Activated T-helper 1 cell treated with Interleukin-2 at 50 U/mL for 16 hours (primary cell): ENCODE measurements around the gene ANAPC16.
"Not testable (repeated sequence)": the region's sequence is repeated elsewhere in the genome, so short reads cannot be mapped to it uniquely, and the experiment has no call there.

ENCODE experiments used
- DNase-seq: peaks from one replicate; pipeline ENCODE4 v3.0.0-alpha.2; 2020; ENCODE audit warnings: low read depth

Gene ANAPC16

GRCh38 chr10:72243822-72244437 lies 28.1 kb downstream of the ANAPC16 start:
- DNase-seq, result no peak

- DNase-seq, result no peak
Observed at GRCh38 chr10:72244573-72245038, 28.8 kb downstream of the ANAPC16 start.

- DNase-seq, result no peak
Observed at GRCh38 chr10:72245949-72246525, 30.2 kb downstream of the ANAPC16 start.

- DNase-seq, result peak; percentile 55
Observed at GRCh38 chr10:72248468-72249151, 32.8 kb downstream of the ANAPC16 start.

- not testable (repeated sequence) for DNase-seq
Observed at GRCh38 chr10:72249176-72249862, 33.5 kb downstream of the ANAPC16 start.

GRCh38 chr10:72250666-72251065 lies 34.9 kb downstream of the ANAPC16 start:
- no peak for DNase-seq

- DNase-seq, result no peak
Observed at GRCh38 chr10:72251635-72252034, 35.8 kb downstream of the ANAPC16 start.

- no peak for DNase-seq
Observed at GRCh38 chr10:72252972-72253371, 37.2 kb downstream of the ANAPC16 start.

GRCh38 chr10:72253578-72253977 lies 37.8 kb downstream of the ANAPC16 start:
- DNase-seq, result no peak

GRCh38 chr10:72254813-72255568 lies 39.2 kb downstream of the ANAPC16 start:
- no peak for DNase-seq

GRCh38 chr10:72255977-72256729 lies 40.3 kb downstream of the ANAPC16 start:
- no peak for DNase-seq

GRCh38 chr10:72257051-72257892 lies 41.5 kb downstream of the ANAPC16 start:
- no peak for DNase-seq

- no peak for DNase-seq
Observed at GRCh38 chr10:72258617-72259016, 42.8 kb downstream of the ANAPC16 start.

- no peak for DNase-seq
Observed at GRCh38 chr10:72259491-72260238, 43.9 kb downstream of the ANAPC16 start.

- peak; percentile 70 for DNase-seq
Observed at GRCh38 chr10:72260239-72260975, 44.6 kb downstream of the ANAPC16 start.

- DNase-seq, result no peak
Observed at GRCh38 chr10:72260976-72261783, 45.4 kb downstream of the ANAPC16 start.

GRCh38 chr10:72261784-72262404 lies 46.1 kb downstream of the ANAPC16 start:
- DNase-seq, result no peak
